Stimulated activated naive CD4-positive, alpha-beta T cell (primary cell): ENCODE measurements around the gene GOLGA8M.
A peak's percentile ranks its signal among the peaks of the same experiment; 100 is the strongest.
"Not testable (repeated sequence)": the region's sequence is repeated elsewhere in the genome, so short reads cannot be mapped to it uniquely, and the experiment has no call there.

Experiments used
- DNase-seq, 6 experiments: peaks; one replicate each; lab custom pipeline; 2025; lab: John Stamatoyannopoulos, UW

GOLGA8M gene

GRCh38 chr15:28712270-28712669 lies at the start of gene GOLGA8M:
TSS of gene GOLGA8M (minus strand) at chr15:28712421. CDS start at chr15:28712323, 98 bp downstream.
- DNase-seq: not testable (repeated sequence)

- DNase-seq: not testable (repeated sequence)
Measured at GRCh38 chr15:28742890-28743289, 30.7 kb upstream of the GOLGA8M start.

GRCh38 chr15:28738590-28739292 lies 26.5 kb upstream of the GOLGA8M start:
- peak in 3 of 6 experiments; percentile 62 to 69 (median 66) for DNase-seq

GRCh38 chr15:28738200-28738561 lies 26.0 kb upstream of the GOLGA8M start:
- DNase-seq: not testable (repeated sequence)

GRCh38 chr15:28737521-28738199 lies 25.4 kb upstream of the GOLGA8M start:
- DNase-seq: peak; percentile 21 to 55 (median 46)

GRCh38 chr15:28728061-28728460 lies 15.8 kb upstream of the GOLGA8M start:
- DNase-seq: peak in 4 of 6 experiments; percentile 7 to 45 (median 32)

GRCh38 chr15:28727026-28727425 lies 14.8 kb upstream of the GOLGA8M start:
- DNase-seq: not testable (repeated sequence)

- DNase-seq: no peak
Measured at GRCh38 chr15:28726102-28726501, 13.9 kb upstream of the GOLGA8M start.

GRCh38 chr15:28725556-28725955 lies 13.3 kb upstream of the GOLGA8M start:
- DNase-seq: no peak

GRCh38 chr15:28723986-28724385 lies 11.8 kb upstream of the GOLGA8M start:
- not testable (repeated sequence) for DNase-seq

- not testable (repeated sequence) for DNase-seq
Measured at GRCh38 chr15:28719626-28720025, 7.4 kb upstream of the GOLGA8M start.

GRCh38 chr15:28718576-28718975 lies 6.4 kb upstream of the GOLGA8M start:
- DNase-seq: not testable (repeated sequence)

- not testable (repeated sequence) for DNase-seq
Measured at GRCh38 chr15:28714176-28714575, 2.0 kb upstream of the GOLGA8M start.

- DNase-seq: not testable (repeated sequence)
Measured at GRCh38 chr15:28703927-28704326, 8.3 kb downstream of the GOLGA8M start.

- DNase-seq: not testable (repeated sequence)
Measured at GRCh38 chr15:28702427-28702826, 9.8 kb downstream of the GOLGA8M start.

GRCh38 chr15:28694006-28694751 lies 18.0 kb downstream of the GOLGA8M start:
- not testable (repeated sequence) for DNase-seq

GRCh38 chr15:28693021-28693420 lies 19.2 kb downstream of the GOLGA8M start:
- DNase-seq: not testable (repeated sequence)

- DNase-seq: not testable (repeated sequence)
Measured at GRCh38 chr15:28673533-28673932, 38.7 kb downstream of the GOLGA8M start.

- DNase-seq: not testable (repeated sequence)
Measured at GRCh38 chr15:28672122-28672521, 40.1 kb downstream of the GOLGA8M start.

GRCh38 chr15:28666402-28666801 lies 45.8 kb downstream of the GOLGA8M start:
- DNase-seq: not testable (repeated sequence)

GRCh38 chr15:28664575-28664974 lies 47.6 kb downstream of the GOLGA8M start:
- not testable (repeated sequence) for DNase-seq

GRCh38 chr15:28663717-28664116 lies 48.5 kb downstream of the GOLGA8M start:
- not testable (repeated sequence) for DNase-seq
